Breast epithelium (tissue), 3 donors: Measurements from ENCODE around the gene ACBD3.

ENCODE experiments used
- POLR2A ChIP-seq: fragments of 450-650 bp; IDR thresholded peaks from one replicate; pipeline ENCODE4 v1.6.1; 2016; ENCODE audit warnings: antibody characterized with exemption, mild to moderate bottlenecking, moderate library complexity
- POLR2AphosphoS5 ChIP-seq, 3 donors: sonication (generic); formaldehyde crosslinking; IDR thresholded peaks; one replicate each; pipeline ENCODE4 v1.6.1; 2017; ENCODE audit warnings: antibody characterized with exemption in 3 of 3
- TF ChIP-seq, protein P1 (sequence below), 3 donors: fragments of 450-650 bp; IDR thresholded peaks; one replicate each; pipeline ENCODE4 v1.5.1; 2016 to 2017; ENCODE audit warnings: antibody characterized with exemption in 3 of 3, mild to moderate bottlenecking in 3 of 3, moderate library complexity in 3 of 3

DNA sequence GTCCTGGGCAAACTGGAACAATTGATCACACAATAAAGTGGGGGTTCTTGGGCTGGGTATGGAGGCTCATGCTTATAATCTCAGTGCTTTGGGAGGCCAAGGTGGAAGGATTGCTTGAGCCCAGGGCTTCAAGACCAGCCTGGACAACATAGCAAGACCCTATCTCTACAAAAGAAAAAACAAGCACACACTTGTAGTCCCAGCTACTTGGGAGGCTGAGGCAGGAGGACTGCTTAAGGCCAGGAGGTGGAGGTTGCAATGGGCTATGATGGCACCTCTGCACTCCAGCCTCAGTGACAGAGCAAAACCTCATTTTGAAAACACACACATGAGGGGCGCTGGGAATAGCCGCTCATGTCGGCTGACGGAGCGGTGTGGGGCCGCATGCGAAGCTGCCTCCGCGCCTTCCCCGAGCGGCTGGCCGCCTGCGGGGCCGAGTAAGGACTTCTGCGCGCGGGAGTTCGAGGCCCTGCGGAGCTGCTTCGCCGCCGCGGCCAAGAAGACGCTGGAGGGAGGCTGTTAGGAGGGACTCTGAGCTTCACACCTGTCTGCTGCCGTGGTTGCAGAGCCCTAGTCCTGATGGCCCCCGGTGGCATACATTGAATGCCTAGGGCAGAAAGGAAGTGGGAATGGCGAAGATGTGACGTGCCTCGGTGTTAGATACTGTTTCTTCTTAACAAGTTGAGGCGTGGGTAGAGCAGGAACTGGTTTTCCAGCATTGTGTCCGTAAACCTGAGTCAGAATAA, 59.5 kb downstream of the ACBD3 start:
- TF ChIP-seq, protein P1, sequence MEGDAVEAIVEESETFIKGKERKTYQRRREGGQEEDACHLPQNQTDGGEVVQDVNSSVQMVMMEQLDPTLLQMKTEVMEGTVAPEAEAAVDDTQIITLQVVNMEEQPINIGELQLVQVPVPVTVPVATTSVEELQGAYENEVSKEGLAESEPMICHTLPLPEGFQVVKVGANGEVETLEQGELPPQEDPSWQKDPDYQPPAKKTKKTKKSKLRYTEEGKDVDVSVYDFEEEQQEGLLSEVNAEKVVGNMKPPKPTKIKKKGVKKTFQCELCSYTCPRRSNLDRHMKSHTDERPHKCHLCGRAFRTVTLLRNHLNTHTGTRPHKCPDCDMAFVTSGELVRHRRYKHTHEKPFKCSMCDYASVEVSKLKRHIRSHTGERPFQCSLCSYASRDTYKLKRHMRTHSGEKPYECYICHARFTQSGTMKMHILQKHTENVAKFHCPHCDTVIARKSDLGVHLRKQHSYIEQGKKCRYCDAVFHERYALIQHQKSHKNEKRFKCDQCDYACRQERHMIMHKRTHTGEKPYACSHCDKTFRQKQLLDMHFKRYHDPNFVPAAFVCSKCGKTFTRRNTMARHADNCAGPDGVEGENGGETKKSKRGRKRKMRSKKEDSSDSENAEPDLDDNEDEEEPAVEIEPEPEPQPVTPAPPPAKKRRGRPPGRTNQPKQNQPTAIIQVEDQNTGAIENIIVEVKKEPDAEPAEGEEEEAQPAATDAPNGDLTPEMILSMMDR (IDR thresholded peaks at IDR 0.05), result no peak
- no peak for TF ChIP-seq POLR2A
- no peak for TF ChIP-seq POLR2AphosphoS5 (IDR thresholded peaks at IDR 0.05)
